HL-60/S4 treated with phorbol 12-myristate 13-acetate at 8.2 ng/mL for 4 days and 3 days (cell line): ENCODE measurements around the gene AFDN.

Experiments
- in situ Hi-C: fragments of 300-500 bp; cut with MboI; formaldehyde crosslinking; loops from 2 replicates; pipeline ENCODE4 v1.15.0; 2022; ENCODE audit warnings: low sequenced_read_pairs

Gene AFDN

DNA sequence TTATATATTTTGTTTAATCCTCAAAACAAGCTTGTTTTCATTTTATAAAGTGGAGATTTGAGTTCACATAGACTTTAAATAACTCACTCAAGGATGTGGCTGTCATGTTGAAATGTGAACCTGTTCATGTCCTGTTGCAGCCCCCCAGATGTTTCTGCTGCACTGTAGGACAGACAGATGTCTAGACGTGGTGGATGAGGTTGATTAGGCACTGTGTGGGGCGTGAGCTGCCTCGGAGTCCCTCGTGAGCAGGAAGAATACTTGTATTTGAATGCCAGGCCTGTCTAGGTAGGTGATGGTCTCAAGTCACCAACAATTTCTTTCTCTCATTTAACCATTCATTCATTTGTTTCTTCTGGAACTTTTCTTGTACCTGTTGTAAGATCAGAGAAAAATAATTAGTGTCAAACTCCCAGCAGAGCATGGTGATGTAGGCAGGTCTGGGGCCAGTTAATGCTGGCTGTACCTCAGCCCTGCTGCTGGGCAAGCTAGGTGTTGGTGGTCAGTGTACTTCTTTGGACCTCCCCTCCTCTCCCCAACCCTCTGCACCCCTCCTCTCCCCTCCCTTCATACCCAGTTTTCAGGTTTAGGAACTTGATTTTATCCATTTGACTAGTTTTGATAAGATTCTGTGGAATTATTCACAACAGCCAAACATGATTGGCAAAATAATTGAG lies 34.0 kb downstream of the AFDN start:
- in situ Hi-C loops = no loop called here

- in situ Hi-C loops = no loop called here
Measured at GRCh38 chr6:167861424-167861823, 34.7 kb downstream of the AFDN start.

DNA sequence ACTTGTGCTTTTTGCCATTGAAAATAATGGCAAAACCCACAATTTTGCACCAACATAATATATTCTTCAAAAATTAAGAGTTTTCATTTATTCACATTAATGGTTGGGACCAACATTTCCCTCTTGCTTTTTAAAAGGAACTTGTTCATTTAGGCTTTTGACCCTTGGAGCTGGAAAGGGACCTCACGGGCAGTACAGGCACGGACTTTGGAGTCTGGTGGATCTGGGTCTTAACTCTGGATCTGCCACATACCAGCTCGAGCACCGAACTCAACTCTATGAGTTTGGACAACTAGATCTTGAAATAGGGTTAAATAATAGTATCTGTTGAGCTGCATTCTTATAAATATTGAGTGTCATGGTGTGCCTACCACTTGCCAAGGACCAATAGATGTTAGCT lies 37.2 kb downstream of the AFDN start:
- in situ Hi-C loops = no loop called here

DNA sequence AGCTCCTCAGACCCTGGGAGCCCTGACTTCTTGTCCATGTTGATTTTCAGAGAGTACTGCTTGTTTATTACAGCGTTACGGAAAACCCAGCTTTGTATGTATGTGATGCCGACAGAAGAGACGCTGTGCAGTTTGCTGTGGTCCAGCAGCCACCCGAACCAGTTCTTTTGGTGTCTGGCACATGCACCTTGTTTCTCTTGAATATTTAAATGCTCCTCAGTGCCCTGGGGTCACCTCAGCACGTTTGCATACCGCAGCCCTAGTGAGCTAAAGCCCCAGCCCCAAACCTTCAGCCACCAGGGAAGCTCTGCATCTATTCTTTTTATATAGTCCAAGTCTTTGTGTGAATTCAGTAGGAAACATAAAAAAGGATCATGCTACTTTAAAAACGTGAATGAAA lies 39.9 kb downstream of the AFDN start:
- in situ Hi-C loops = no loop called here

- in situ Hi-C loops = no loop called here
Measured at GRCh38 chr6:167870321-167870720, 43.6 kb downstream of the AFDN start.

DNA sequence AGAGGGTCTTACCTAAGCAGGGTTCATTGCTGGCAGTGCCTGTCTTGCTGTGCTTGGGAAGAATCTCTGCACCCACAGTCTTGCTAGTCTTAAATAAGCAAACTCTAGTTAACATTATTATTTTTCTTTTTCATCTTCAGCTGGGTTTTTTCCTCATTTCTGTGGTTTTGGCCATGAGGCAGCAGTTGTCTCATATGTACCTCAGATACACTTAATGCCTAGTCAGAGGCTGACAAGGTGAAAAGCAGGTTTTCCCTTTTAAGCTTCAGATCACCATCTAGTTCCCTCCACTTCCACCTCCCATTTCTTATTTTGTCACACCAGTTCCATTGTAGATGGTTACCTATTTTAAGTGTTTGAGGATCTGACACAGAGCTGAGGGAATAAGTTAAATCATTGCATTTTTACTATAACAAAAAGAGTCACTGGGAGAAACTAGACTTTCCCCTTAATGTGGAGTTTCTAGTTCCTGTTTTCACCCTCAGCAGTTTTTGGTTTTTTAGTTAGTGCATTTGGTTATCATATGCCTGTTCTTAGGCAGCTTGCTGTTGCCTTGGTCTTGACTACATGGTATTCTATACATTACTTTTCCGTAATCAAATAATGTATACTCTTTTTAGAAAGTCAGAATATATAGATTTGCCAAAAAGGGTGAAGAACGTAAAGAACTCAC lies 46.0 kb downstream of the AFDN start:
- in situ Hi-C loops = no loop called here

DNA sequence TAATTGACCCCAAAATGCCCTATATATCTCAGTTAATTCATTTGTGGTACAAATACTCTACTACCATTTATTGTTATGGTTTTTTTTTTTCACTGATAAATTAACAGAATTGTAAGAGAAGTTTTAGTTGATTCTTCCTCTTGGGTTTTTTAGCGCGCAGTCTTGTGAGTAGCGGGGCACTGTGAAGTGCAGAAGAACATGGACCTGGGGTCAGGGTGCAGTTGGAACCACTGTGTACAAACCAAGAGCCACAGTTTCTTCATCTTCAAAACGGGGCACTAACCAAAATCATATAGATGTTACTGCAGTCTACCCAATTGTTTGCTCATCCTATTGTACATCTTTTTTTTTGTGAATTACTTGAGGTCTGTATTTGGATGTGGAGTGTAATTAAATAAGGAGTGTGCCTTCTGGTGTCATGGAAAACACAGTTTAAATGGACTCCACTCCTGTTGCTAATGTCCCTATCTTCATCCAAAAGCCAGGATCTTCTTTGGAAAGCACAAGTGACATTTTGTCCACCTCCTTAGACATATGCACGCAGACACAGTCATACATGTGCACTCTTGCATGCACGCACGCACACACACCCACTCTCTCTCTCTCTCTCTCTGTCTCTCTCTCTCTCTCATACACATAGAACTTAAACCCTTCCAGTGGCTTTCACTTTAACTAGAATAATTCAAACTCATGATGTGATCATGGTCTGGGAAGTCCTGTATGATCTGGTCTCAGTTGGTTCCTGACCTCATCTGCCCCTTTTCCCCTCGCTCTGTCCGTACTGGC lies 51.5 kb downstream of the AFDN start:
- in situ Hi-C loops = no loop called here

- in situ Hi-C loops = no loop called here
Measured at GRCh38 chr6:167879612-167880011, 52.9 kb downstream of the AFDN start.

DNA sequence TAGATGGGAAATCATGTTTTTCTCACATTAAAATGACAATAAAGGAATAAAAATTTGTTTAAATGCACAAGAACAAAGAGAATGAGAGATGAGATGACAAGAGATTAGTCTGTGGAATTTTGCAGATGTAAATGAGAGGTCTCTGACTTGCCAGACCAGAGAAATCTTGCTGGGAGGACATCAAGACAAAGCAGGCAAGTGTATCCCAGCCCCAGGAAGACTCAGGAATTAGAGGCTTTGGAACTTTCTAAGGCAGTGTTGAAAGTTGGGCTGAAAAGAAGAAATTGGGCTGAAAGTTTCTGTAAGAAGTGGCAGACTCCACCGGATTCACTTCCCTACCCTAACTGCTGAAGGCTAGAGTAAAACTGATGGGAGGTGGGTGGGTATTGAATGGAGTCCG lies 54.6 kb downstream of the AFDN start:
- in situ Hi-C loops = no loop called here

DNA sequence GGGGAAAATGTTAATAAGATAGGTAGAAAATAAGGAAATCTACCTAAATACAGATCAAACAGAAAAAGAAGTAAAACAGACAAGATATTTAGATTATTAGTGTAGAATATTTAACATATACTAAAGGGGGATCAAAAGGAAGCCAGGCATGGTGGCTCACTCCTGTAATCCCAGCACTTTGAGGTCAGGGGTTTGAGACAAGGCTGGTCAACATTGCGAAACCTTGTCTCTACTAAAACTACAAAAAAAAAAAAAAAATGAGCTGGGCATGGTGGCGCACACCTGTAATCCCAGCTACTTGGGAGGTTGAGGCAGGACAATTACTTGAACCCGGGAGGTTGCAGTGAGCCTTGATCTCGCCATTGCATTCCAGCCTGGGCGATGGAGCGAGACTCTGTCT lies 55.5 kb downstream of the AFDN start:
- in situ Hi-C loops = no loop called here

DNA sequence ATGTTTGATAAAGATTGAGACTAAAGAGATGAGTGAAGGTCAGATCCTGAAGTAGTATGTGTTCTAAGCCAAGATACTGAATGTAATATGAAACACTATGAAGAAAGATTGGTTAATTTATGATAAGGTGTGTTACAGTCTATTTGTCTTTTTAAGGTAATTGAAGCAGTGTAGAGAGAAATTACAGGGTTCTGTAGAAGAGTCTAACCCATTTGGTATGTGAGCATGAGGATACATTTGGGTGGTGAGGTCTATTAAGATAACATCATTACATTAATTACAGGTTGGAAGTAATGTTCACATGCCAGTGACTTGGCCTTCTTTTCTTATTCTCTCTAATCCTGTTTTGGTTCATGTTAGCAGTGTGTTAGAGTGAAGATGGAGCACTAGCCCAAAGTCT lies 61.4 kb downstream of the AFDN start:
- in situ Hi-C loops = no loop called here

DNA sequence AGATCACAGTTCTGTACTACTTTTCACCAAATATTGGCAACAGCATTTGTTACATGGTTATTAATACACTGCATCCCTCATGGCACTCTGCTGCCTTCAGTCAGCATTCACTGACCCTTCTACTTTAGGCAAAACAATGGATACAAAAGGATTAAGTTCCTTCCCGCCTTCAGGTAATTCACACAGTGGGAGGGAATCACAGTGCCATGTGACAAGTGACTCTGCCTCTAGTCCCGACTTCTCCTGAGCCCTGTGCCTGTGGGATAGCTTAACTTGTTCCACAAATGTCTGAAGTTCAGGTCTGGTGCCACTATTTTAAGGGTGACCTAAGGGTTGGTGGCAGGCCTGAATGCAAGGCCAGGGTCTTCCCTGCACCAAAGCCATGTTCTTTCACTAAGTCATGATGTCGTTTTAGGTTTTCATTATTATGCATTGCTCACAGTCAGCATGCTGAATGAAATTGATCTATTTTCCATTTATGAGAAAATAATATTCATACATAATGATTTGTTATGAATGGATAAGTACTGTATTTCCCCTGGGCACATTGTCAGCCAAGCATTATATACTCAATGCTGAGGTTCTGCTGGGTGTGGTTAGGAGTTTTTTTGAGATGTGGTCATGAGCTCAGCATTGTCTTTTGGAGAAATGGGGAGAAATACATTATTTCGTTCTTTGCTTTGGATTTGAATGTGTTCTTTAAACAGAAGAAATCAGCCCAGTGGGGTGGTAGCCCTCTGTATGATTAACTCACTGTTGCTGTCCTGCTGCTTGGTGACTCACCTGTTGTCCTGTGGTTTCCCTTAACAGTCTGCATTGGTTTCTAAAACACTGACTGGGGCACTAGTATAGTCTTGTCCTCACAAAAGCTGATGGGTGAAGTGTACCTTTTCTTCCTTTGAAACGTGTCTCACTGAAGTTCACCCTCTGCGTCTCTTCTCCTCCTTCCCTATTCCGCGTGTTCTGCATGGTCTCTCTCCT lies 66.4 kb downstream of the AFDN start:
- in situ Hi-C loops = no loop called here

GRCh38 chr6:167894965-167895364 lies 68.3 kb downstream of the AFDN start:
- in situ Hi-C loops = no loop called here

GRCh38 chr6:167896648-167897047 lies 69.9 kb downstream of the AFDN start:
- in situ Hi-C loops = no loop called here

- in situ Hi-C loops = no loop called here
Measured at GRCh38 chr6:167898673-167899311, 72.1 kb downstream of the AFDN start.

DNA sequence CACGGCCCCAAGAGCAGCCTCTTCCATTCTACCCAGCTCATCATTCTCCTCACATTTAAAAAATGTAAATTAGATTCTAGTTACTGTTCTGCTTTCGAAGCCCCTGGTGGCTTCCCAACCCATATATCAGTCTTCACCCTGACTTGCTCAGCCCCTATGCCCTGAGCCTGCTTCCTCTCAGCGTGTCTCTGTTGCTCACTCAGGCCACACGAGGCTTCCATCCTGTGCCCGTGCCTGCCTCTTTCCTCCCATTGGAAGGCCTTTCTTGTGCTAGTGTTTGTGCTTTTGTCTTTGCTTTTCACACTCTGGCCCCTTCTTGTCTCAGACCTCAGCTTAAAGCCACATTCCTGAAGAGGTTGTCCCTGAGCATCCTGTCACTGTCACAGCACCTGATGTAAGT lies 78.1 kb downstream of the AFDN start:
- in situ Hi-C loops = no loop called here

DNA sequence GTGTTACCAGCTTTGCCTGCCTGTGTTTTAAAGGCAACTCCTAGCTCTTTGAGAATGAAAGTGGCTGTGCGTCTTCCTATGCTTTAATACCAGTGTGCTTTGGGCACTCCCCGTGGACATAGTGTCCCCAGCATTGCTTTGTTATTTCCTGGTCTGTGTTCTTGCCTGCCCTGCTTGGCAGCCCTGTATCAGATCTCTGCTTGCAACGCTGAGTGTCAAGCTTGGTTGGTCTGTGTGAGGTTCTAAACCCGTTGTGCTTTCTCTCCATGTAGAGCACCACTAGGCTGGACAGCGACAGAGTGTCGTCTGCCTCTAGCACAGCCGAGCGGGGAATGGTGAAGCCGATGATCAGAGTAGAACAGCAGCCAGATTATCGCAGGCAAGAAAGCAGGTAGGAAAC lies 80.2 kb downstream of the AFDN start:
- in situ Hi-C loops = no loop called here

- in situ Hi-C loops = no loop called here
Measured at GRCh38 chr6:167907837-167908681, 81.3 kb downstream of the AFDN start.

DNA sequence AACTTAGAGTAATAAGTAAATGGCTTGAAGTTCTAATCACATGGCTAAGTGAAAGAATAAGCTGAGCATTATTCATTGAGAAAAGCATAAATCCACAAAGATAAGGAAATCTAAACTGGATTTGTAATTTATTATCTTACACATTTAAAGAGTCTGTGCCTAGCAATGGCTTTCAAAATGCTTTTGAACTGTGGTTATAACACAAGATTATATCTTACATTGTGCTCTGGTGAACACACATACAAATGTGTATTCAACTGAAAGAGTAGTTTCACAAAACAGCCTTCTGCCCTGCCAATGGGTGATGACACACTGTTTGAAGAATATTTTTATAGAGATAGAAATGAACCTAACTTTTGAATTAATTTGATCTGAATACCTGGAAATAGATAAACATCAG lies 83.3 kb downstream of the AFDN start:
- in situ Hi-C loops = no loop called here

- in situ Hi-C loops = no loop called here
Measured at GRCh38 chr6:167910652-167911051, 83.9 kb downstream of the AFDN start.
